ENCODE results near the gene FPGS.

The FPGS gene

DNA sequence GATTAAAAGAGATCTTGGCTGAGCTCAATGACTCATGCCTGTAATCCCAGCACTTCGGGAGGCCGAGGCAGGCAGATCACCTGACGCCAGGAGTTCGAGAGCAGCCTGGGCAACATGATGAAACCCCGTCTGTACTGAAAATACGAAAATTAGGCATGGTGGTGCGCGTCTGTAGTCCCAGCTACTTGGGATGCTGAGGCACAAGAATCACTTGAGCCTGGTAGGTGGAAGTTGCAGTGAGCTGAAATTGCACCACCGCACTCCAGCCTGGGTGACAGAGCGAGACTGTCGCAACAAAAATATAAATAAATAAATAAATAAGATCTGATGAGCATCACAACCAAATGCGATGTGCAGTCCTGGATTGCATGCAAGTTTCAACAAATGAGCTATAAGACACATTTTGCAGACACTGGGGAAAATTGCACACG, 60.5 kb downstream of the FPGS start:
- no peak for DNase-seq

Measured in C1 segment of cervical spinal cord (tissue), 14 donors.